Uterus (tissue), 2 donors: Measurements from ENCODE around the gene FBXW12.

ENCODE experiments used
- CTCF ChIP-seq, 4 experiments: fragments of 200-600 bp in 2 of 4; fragments of 450-650 bp in 2 of 4; sonication (generic) in 2 of 4; IDR thresholded peaks; one replicate each; pipeline ENCODE4 v1.5.1; 2016 to 2019; ENCODE audit warnings: antibody characterized with exemption in 4 of 4, mild to moderate bottlenecking in 2 of 4, moderate library complexity in 1 of 4
- POLR2A ChIP-seq, 2 donors: fragments of 450-650 bp; IDR thresholded peaks; one replicate each; pipeline ENCODE4 v1.6.1; 2016; ENCODE audit warnings: antibody characterized with exemption in 2 of 2, mild to moderate bottlenecking in 1 of 2, moderate library complexity in 1 of 2

GRCh38 chr3:48370333-48370713 lies 1.7 kb upstream of the FBXW12 start:
- TF ChIP-seq POLR2A (IDR thresholded peaks at IDR 0.05) (no peak), CTCF (IDR thresholded peaks at IDR 0.05) (no peak)
